ENCODE results near the gene TUT4.

TUT4 gene

GRCh38 chr1:52572387-52572786, 19.5 kb upstream of the TUT4 start:
- no peak for DNase-seq

- no peak for DNase-seq
These were observed 18.9 kb upstream of the TUT4 start for GRCh38 chr1:52571783-52572182.

DNA sequence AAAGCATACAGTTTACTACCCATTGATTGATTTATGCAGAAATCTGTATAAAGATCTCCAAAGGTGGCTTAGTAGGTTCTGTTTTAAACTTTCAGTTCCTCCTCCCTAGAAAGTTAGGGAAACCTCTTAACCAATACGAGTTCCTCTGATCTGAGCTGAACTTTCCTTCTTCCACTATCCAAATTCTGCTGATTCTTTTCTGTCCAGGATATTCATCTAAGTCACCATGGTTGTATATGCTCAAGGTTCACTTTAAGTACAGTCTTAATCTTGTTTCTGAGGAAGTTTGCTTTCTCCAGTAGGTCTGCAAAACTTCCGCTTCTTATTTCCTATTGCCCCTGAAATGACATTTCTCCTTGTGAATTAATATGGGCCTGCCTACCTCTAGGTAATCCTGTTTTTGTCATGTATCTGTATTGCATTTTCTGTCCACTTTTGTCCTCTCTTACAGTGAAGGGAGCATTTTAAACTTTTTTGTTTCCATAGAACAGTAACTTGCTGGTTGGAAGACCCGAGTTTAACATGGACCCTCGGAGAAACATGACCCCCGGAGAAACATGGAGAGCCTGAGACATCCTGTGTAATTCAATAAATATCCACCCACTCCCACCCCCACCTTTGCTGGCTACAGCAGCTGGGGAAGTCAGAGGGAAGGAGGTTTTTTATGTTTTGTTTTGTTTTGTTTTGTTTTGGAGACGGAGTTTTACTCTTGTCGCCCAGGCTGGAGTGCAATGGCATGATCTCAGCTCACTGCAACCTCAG, 16.7 kb upstream of the TUT4 start:
- DNase-seq: no peak

DNA sequence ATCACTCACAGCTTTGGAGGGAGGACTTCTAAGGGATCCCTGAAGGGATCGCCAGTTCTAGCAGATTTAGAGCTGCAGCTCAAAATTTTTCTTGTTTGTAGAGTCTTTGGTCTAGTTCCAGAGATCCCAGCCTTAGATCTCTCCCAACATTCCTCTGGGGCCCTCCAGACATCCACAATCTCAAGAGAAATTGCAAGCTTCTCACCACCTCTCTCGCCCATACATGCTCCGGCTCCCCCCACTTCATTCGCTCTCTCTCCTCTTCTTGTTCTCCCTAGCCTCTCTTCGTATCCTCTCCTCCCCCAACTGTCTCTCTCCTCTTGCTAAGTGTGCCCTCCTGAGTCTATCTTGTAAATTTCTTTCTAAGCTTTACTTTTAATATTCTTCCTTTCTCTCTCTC, 15.1 kb upstream of the TUT4 start:
- no peak for DNase-seq

DNA sequence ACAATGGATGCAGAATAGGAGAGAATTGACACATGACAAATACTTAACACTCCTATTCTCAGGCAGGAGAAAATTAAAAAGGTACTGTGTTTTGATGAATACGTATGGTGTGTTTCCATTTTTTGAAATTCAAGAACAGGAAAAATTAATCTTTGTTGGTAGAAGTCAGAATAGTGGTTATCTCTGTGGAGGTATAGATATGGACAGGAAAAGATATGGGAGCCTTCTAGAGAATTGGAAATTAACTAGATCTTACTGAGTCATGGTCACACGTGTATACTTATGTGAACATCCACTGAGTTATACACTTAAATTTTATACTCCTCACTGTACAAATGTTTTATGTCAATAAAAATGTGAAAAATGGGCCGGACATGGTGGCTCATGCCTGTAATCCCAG, 9.9 kb upstream of the TUT4 start:
- DNase-seq: no peak

DNA sequence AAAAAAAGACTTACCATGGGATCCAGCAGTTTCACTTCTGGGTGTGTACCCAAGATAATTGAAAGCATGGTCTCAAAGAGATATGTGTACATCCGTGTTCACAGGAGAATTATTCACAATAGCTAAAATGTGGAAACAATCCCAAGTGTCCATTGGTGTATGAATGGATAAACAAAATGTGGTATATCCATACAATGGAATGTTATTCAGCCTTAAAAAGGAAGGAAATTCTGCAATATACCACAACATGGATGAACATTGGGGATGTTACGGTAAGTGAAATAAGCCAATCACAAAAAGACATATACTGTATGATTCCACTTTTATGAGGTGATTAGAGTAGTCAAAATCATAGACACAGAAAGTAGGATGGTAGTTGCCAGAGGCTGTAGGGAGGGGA, 7.0 kb upstream of the TUT4 start:
- no peak for DNase-seq

GRCh38 chr1:52558941-52559340, 6.0 kb upstream of the TUT4 start:
- peak; percentile 72 for DNase-seq

GRCh38 chr1:52556641-52557360, 3.9 kb upstream of the TUT4 start:
- DNase-seq: peak; percentile 40

DNA sequence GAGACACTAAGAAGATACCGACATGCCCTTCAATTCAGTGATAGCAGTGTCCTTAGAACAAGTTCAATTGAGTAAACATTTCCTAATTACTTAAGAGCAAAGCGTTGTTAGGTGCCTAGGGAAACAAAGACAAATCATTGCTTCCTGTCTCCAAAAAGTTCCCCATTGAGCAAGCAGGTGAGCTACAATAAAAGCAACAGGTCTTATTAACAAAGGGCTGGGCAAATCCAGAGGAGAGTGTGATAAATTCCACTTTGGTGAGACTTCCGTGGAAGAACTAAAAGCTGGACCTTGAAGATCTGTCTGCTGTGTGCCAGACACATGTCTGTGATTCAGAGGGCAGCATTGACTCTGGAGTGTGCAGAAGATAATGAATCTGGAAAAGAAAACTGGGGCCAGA, 1.9 kb upstream of the TUT4 start:
- peak; percentile 50 for DNase-seq

DNA sequence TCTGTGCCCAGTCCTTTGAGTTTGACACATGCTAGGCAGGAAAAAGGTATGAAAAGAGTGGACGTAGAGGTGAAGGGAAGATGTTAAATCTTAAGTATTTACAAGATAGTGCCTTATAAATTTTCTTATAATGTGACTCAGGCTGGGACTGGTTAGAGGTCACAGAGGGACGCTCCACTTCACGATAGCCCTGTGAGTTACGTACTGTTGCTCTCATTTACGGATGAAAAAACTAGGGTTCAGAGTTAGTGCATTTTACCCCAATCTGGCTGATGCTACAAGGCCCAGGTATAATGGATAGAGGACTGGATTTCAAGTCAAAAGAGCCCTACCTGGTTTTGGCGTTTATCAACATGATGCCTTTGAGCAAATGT, 1.4 kb upstream of the TUT4 start:
- no peak for DNase-seq

DNA sequence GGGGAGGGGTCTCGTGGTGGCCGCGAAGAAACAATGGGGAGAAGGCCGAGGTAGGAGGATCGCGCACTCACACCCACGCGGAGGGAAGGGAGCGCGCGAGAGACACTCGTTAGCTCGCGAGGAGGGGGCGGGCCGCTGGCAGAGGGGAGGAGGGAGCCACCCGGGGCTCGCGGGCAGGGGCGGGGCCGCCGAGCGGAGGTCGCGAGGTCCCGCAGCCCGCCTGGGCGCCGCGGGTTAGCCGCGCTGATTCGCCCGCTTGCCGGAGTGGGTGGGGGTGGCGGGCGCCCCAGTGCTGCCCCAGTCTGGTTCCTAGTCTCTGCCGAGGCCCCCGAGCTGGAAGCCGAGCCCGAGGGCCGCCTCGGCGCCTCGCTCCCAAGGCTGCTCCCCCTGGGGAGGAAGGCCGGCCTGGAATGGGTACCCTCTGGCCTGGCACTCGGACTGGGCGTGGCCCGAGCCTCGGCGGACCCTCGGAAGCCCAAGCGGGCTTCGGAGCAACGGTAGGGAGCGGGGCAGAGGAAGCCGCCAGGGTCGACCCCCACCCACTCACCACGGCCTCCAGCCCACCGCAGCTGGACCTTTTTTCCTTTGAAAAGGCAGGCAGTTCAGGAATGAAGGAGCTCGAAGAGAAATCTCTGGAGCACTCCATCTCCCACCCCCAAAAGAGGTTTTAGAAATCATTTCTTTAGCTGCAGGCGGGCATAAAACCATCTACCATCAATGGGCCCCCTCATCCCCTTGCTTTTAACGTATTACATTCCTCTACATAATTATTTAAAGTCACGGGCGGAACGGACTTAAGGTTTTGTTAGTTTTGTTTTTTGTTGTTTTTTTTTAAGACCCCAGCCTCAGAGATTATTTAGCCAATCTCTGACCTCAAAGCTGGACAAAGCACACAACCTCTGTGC, 722 bp upstream of the TUT4 start:
- DNase-seq: peak; percentile 60

DNA sequence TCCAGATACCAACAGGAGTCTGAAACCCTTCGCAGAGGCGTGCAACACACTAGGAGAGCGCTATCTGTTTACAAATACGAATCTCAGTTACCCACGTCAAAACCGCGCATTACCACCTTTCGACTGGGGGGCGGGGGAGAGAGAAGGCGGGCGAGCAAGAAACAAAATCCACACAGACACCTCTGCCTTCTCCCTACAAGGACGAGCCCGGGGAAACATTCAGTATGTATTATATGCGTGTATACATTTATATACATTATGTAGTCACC, 722 bp downstream of the TUT4 start:
- peak; percentile 67 for DNase-seq

DNA sequence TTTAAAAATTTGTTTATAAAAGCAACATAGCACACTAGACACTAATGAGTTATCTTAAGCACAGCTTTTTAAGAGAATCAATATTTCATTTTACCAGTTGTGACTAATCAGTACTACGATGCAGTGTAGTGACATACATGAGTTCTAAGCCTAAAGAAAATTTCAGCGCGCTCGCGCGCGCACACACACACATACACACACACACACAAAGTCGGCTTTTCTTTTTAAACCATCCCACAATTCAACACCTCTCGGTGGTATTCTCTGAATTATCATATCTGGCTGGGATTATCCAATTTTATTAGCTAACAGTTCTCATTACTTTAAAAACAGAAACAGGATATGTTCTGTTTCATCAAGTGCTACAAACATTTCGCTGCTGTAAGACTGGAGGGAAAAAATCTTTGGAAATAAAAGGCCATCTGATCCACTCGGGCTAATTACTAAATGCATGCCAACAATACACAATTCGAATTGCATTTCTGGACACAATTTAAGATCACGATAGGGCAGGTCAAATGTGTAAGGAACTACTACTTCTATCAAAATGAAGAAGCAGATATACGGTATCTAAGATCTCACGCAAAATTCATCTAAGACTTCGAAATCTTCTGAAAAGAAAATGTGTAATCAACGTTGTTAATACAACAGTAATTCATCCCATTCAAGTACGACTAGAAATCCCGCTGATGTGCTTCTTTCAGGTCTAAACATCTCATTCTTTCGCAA, 1.2 kb downstream of the TUT4 start:
- DNase-seq: no peak

- no peak for DNase-seq
These were observed 2.4 kb downstream of the TUT4 start for GRCh38 chr1:52550447-52550846.

DNA sequence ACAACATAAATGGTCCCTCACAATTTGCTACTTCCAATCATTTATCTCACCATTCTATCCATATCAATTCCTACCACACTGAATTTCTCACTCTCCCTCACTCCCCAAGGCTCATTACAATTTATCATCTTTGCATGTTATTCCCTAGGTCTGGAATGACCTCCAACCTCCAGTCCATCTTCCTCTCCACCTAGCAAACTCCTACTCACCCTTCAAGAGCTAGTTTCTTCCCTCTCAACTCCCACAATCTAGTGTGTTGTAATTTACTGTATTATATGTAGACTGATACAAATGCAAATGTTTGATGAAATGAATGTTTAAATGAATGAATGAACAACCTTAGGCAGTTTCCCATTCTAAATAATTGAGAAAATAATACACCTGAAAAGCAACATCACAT, 3.6 kb downstream of the TUT4 start:
- no peak for DNase-seq

GRCh38 chr1:52546852-52547251, 6.0 kb downstream of the TUT4 start:
- DNase-seq: no peak

- DNase-seq: no peak
These were observed 8.0 kb downstream of the TUT4 start for GRCh38 chr1:52544665-52545525.

DNA sequence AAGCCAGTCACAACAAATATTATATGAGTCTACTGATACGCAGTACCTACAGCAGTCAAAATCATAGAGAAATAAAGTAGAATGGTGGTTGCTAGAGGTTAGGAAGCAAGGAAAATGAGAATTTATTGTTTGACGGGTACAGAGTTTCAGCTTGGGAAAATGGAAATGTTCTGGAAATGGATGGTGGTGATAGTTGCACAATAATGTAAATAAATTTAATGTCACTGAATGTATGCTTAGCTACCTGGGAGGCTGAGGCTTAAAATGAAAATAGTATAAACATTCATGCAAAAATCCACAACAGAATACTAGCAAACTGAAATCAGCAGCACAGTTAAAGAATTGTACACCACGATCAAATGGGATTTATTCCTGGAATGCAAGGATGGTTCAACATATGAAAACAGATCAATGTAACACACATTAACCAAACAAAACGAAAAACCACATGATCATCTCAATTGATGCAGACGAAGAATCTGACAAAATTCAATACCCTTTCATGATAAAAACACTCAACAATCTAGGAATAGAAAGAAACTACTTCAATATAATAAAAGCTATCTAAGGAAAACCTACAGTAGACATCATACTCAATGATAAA, 10.7 kb downstream of the TUT4 start:
- DNase-seq: no peak

- no peak for DNase-seq
These were observed 17.7 kb downstream of the TUT4 start for GRCh38 chr1:52534928-52535764.

GRCh38 chr1:52533713-52534112, 19.2 kb downstream of the TUT4 start:
- DNase-seq: no peak

All from NCI-H510A treated with DMSO at 0.1 percent for 48 hours (cell line).